Muscle layer of duodenum (tissue), 2 donors: ENCODE results near the gene STARD9.

ENCODE experiments used
- H3K27ac ChIP-seq: one replicate; pipeline ENCODE4 v1.7.0; 2013; ENCODE audit warnings: mild to moderate bottlenecking, low read length
- H3K27me3 ChIP-seq: one replicate; pipeline ENCODE4 v1.7.0; 2013; ENCODE audit warnings: low read depth, mild to moderate bottlenecking, control low read depth, low read length
- H3K36me3 ChIP-seq, 2 donors: one replicate each; pipeline ENCODE4 v1.7.0; 2013; ENCODE audit warnings: low read length in 2 of 2, control low read depth in 1 of 2, mild to moderate bottlenecking in 1 of 2; ENCODE audit not compliant: insufficient read depth in 2 of 2, control insufficient read depth in 1 of 2
- H3K4me1 ChIP-seq, 2 donors: one replicate each; pipeline ENCODE4 v1.7.0; 2013; ENCODE audit warnings: low read length in 2 of 2, mild to moderate bottlenecking in 2 of 2, control low read depth in 1 of 2, moderate library complexity in 1 of 2; ENCODE audit not compliant: insufficient read depth in 2 of 2, control insufficient read depth in 1 of 2
- H3K4me3 ChIP-seq, 2 donors: one replicate each; pipeline ENCODE4 v1.7.0; 2013; ENCODE audit warnings: low read length in 2 of 2, low read depth in 1 of 2, mild to moderate bottlenecking in 1 of 2
- H3K9me3 ChIP-seq, 2 donors: one replicate each; pipeline ENCODE4 v1.7.0; 2013; ENCODE audit warnings: low read length in 2 of 2, control low read depth in 1 of 2, mild to moderate bottlenecking in 1 of 2; ENCODE audit not compliant: control insufficient read depth in 1 of 2
- donor health status: healthy.

The STARD9 gene

DNA sequence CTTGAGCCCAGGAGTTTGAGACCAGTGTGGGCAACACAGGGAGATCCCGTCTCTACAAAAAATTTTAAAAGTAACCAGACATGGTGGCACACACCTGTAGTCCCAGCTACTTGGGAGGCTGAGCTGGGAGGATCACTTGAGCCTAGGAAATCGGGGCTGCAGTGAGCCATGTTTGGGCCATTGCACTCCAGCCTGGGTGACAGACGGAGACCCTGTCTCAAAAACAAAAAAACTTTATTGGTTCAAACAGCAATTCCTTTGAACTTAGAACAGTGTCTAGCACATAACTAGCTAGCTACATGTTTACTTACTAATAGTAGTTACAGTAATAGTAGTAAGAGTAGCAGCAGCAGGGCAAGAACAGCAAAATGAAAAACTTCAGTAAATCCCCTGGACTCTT lies 16.7 kb upstream of the STARD9 start:
- no peaks in the 10 kb centered on the region for H3K4me1 ChIP-seq
- H3K4me3 ChIP-seq, result no peak overlapping the region
- peaks cover 25 to 34% of the 10 kb centered on the region in 2 donors for H3K36me3 ChIP-seq
- no peaks in the 10 kb centered on the region for H3K9me3 ChIP-seq
- H3K27me3 ChIP-seq, result no peaks in the 10 kb centered on the region
- H3K27ac ChIP-seq, result no peak overlapping the region

GRCh38 chr15:42576040-42576594 lies 711 bp downstream of the STARD9 start:
- no peaks in the 10 kb centered on the region for H3K9me3 ChIP-seq
- H3K4me3 ChIP-seq, result peak overlapping the region; percentile 78 to 90
- no peaks in the 10 kb centered on the region for H3K27me3 ChIP-seq
- no peaks in the 10 kb centered on the region for H3K36me3 ChIP-seq
- H3K4me1 ChIP-seq, result peaks cover 0 to 19% of the 10 kb centered on the region in 2 donors
- H3K27ac ChIP-seq, result peak overlapping the region; percentile 57

GRCh38 chr15:42576776-42577175 lies 1.4 kb downstream of the STARD9 start:
- Histone ChIP-seq H3K4me1 (peaks cover 2 to 22% of the 10 kb centered on the region in 2 donors), H3K4me3 (peak overlapping the region; percentile 78 to 90), H3K9me3 (no peaks in the 10 kb centered on the region), H3K36me3 (no peaks in the 10 kb centered on the region), H3K27me3 (no peaks in the 10 kb centered on the region), H3K27ac (no peak overlapping the region)

GRCh38 chr15:42577514-42578031 lies 2.2 kb downstream of the STARD9 start:
- Histone ChIP-seq H3K36me3 (no peaks in the 10 kb centered on the region), H3K9me3 (no peaks in the 10 kb centered on the region), H3K4me3 (peak overlapping the region; percentile 17 to 23), H3K4me1 (peaks cover 8 to 30% of the 10 kb centered on the region in 2 donors), H3K27me3 (no peaks in the 10 kb centered on the region), H3K27ac (no peak overlapping the region)

DNA sequence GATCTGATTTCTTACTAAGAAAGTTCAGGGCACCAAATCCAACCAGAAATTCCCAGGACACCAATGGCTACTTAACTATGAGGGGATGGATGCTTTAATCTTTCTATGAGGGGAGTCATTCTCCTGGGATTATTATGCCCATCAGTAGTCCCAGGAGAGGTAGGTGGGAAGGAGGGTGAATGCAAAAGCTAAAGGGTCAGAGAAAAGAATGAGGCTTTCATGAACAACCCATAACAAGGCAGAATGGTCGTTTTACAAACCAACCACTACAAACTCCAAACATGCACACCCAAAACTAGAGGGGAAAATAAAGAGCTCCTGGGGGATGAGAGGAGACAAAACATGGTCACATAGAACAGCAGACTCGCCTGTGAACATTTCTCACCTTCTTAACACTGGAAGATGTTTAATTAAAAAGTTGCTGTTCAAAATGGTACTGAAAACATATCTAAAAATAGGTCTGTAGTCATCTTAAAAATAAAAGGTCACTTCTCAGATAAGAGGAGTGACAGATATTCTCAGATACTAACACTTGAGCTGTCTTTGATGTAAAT lies 3.7 kb downstream of the STARD9 start:
- H3K4me1 ChIP-seq, result peaks cover 8 to 40% of the 10 kb centered on the region in 2 donors

DNA sequence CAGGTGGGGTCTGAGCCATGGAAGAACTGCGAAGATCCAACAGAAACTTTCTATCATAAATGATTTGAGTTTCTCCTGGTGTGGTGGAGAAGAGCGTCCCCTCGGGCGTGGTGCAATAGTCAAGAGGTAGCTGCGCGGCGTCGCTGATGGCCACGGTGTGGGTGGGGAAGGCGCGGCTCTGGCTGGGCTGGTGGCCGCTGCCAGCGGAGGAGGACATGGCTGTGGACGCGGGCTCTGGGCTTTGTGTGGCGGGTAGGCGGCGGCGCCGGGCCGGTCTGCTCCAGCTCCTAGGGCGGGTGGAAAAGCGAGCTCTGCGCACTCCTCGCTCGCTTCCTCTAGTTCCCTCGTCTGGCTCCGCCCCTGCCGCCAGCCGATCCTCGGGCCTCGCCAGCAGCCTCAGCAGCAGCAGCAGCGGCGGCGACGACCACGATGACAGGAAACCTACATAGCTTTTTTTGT lies 5.9 kb downstream of the STARD9 start:
- Histone ChIP-seq H3K36me3 (no peaks in the 10 kb centered on the region), H3K9me3 (no peaks in the 10 kb centered on the region), H3K4me1 (peaks cover 8 to 42% of the 10 kb centered on the region in 2 donors), H3K4me3 (peak overlapping the region; percentile 40 to 60), H3K27ac (no peak overlapping the region), H3K27me3 (no peaks in the 10 kb centered on the region)

More for the DNA sequence above, 3.7 kb downstream of the STARD9 start:
- H3K36me3 ChIP-seq, result no peaks in the 10 kb centered on the region
- H3K27me3 ChIP-seq, result no peaks in the 10 kb centered on the region
- H3K9me3 ChIP-seq, result no peaks in the 10 kb centered on the region
- H3K27ac ChIP-seq, result no peak overlapping the region
- no peak overlapping the region for H3K4me3 ChIP-seq

- H3K27ac ChIP-seq, result peak overlapping the region; percentile 48
- H3K27me3 ChIP-seq, result no peaks in the 10 kb centered on the region
- peaks cover 8 to 33% of the 10 kb centered on the region in 2 donors for H3K4me1 ChIP-seq
- H3K9me3 ChIP-seq, result no peaks in the 10 kb centered on the region
- no peaks in the 10 kb centered on the region for H3K36me3 ChIP-seq
- peak overlapping the region; percentile 11 to 61 for H3K4me3 ChIP-seq
These were observed 7.4 kb downstream of the STARD9 start for GRCh38 chr15:42582569-42583375.

GRCh38 chr15:42584031-42584765 lies 8.8 kb downstream of the STARD9 start:
- peak overlapping the region; percentile 11 to 61 for H3K4me3 ChIP-seq

DNA sequence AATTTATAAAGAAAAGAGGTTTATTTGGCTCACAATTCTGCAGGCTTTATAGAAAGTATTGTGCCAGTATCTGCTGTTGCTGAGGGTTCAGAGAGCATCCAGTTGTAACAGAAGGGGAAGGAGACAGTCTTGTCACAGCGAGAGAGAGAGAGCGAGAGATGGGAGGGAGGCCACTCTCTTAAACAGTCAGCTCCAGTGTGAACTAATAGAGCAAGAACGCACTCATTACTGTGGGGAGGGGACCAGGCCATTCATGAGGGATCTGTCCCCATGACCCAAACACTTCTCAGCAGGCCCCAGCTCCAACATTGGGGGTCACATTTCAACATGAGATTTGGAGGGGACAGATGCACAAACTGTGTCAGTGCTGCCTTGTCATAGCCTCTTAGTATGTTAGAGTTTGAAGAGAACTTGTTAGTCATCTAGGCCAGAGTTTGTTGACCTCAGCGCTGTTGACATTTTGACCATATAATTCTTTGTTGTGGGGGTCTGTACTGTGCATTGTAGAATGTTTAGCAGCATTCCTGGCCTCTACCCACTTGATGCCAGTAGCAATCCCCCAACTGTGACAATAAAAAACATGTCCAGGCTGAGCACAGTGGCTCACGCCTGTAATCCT lies 15.3 kb downstream of the STARD9 start:
- Histone ChIP-seq H3K27me3 (no peaks in the 10 kb centered on the region), H3K27ac (no peak overlapping the region), H3K36me3 (no peaks in the 10 kb centered on the region), H3K4me3 (no peak overlapping the region), H3K9me3 (no peaks in the 10 kb centered on the region), H3K4me1 (peaks cover 8 to 25% of the 10 kb centered on the region in 2 donors)

More at GRCh38 chr15:42584031-42584765, 8.8 kb downstream of the STARD9 start:
- Histone ChIP-seq H3K4me1 (peaks cover 8 to 27% of the 10 kb centered on the region in 2 donors), H3K36me3 (no peaks in the 10 kb centered on the region), H3K27me3 (no peaks in the 10 kb centered on the region), H3K9me3 (no peaks in the 10 kb centered on the region), H3K27ac (peak overlapping the region; percentile 48)

- Histone ChIP-seq H3K36me3 (no peaks in the 10 kb centered on the region), H3K27me3 (no peaks in the 10 kb centered on the region), H3K4me3 (no peak overlapping the region), H3K27ac (peak overlapping the region; percentile 10), H3K9me3 (no peaks in the 10 kb centered on the region), H3K4me1 (peaks cover 8 to 32% of the 10 kb centered on the region in 2 donors)
These were observed 16.0 kb downstream of the STARD9 start for GRCh38 chr15:42591238-42591934.
